Embryonic facial prominence (tissue), 1 donor: Measurements from ENCODE around the gene CCDC122.

Experiments
- DNase-seq: peaks from one replicate; pipeline ENCODE4 v3.0.0-alpha.2; 2016; ENCODE audit errors: extremely low spot score

CCDC122 gene

GRCh38 chr13:43878892-43879754, at the start of gene CCDC122:
CCDC122 (minus strand) TSS chr13:43879740; CDS start chr13:43869376, 10,364 bp downstream.
- peak; percentile 44 for DNase-seq

GRCh38 chr13:43924549-43925245, 45.2 kb upstream of the CCDC122 start:
- no peak for DNase-seq

GRCh38 chr13:43920965-43921674, 41.6 kb upstream of the CCDC122 start:
- no peak for DNase-seq

- DNase-seq = no peak
Measured at GRCh38 chr13:43918636-43919035, 39.1 kb upstream of the CCDC122 start.

- DNase-seq = no peak
Measured at GRCh38 chr13:43916828-43917227, 37.3 kb upstream of the CCDC122 start.

- DNase-seq = no peak
Measured at GRCh38 chr13:43915451-43915850, 35.9 kb upstream of the CCDC122 start.

- DNase-seq = no peak
Measured at GRCh38 chr13:43911871-43912270, 32.3 kb upstream of the CCDC122 start.

GRCh38 chr13:43911278-43911677, 31.7 kb upstream of the CCDC122 start:
- no peak for DNase-seq

- no peak for DNase-seq
Measured at GRCh38 chr13:43910856-43911255, 31.3 kb upstream of the CCDC122 start.

GRCh38 chr13:43908156-43909126, 28.9 kb upstream of the CCDC122 start:
- peak; percentile 71 for DNase-seq

- peak; percentile 78 for DNase-seq
Measured at GRCh38 chr13:43905435-43906031, 26.0 kb upstream of the CCDC122 start.

GRCh38 chr13:43895940-43896339, 16.4 kb upstream of the CCDC122 start:
- DNase-seq = peak; percentile 36

GRCh38 chr13:43894438-43894837, 14.9 kb upstream of the CCDC122 start:
- no peak for DNase-seq

- DNase-seq = no peak
Measured at GRCh38 chr13:43884222-43884621, 4.7 kb upstream of the CCDC122 start.

GRCh38 chr13:43883631-43884030, 4.1 kb upstream of the CCDC122 start:
- DNase-seq = no peak

- DNase-seq = no peak
Measured at GRCh38 chr13:43881580-43881979, 2.0 kb upstream of the CCDC122 start.

- DNase-seq = no peak
Measured at GRCh38 chr13:43880926-43881325, 1.4 kb upstream of the CCDC122 start.

- no peak for DNase-seq
Measured at GRCh38 chr13:43880214-43880855, 795 bp upstream of the CCDC122 start.

- no peak for DNase-seq
Measured at GRCh38 chr13:43879755-43880181, 228 bp upstream of the CCDC122 start, which contains the start of gene LACC1. LACC1 (plus strand) TSS chr13:43879904; CDS start chr13:43880986, 1,082 bp downstream.

GRCh38 chr13:43877766-43878165, 1.8 kb downstream of the CCDC122 start:
- DNase-seq = no peak
